Fibroblast of lung (primary cell): ENCODE results near the gene MMAA. TPM values are rescaled to one million over a fixed set of nuclear protein-coding genes. Genes with fewer than 3 reads are reported as not detected.

Experiments
- DNase-seq, 2 donors: peaks; one replicate each; pipeline versions ENCODE4 v3.0.0 to v3.0.0-alpha.2; 2010; ENCODE audit warnings: low read depth in 2 of 2
- H2AFZ ChIP-seq: 2 replicates; pipeline ENCODE4 v1.5.1; 2012; ENCODE audit warnings: low read length, control low read depth, inconsistent platforms
- H3K27ac ChIP-seq: 2 replicates; pipeline ENCODE4 v1.5.1; 2011; ENCODE audit warnings: low read length, control low read depth; ENCODE audit not compliant: insufficient read depth
- H3K27me3 ChIP-seq: 2 replicates; pipeline ENCODE4 v1.5.1; 2011; ENCODE audit warnings: mild to moderate bottlenecking, low read length; ENCODE audit not compliant: control insufficient read depth, insufficient read depth
- H3K36me3 ChIP-seq: 2 replicates; pipeline ENCODE4 v1.5.1; 2011; ENCODE audit warnings: low read length; ENCODE audit not compliant: control insufficient read depth, insufficient read depth
- H3K4me1 ChIP-seq: 2 replicates; pipeline ENCODE4 v1.5.1; 2011; ENCODE audit warnings: low read length; ENCODE audit not compliant: control insufficient read depth, insufficient read depth; ENCODE audit errors: extremely low read depth
- H3K4me2 ChIP-seq: 2 replicates; pipeline ENCODE4 v1.5.1; 2011; ENCODE audit warnings: low read length, control low read depth; ENCODE audit not compliant: insufficient read depth; ENCODE audit errors: extremely low read depth
- H3K4me3 ChIP-seq, 4 experiments: fragments of 200-600 bp in 1 of 4; sonication (generic) in 1 of 4; replicated peaks in 1 of 4; 2 replicates each; pipeline ENCODE4 v1.5.1; 2011 to 2016; ENCODE audit warnings: low read length in 4 of 4, low read depth in 3 of 4, mild to moderate bottlenecking in 3 of 4, control low read depth in 2 of 4, inconsistent platforms in 1 of 4, mixed read lengths in 1 of 4; ENCODE audit not compliant: insufficient read depth in 1 of 4; ENCODE audit errors: control extremely low read depth in 1 of 4
- H3K79me2 ChIP-seq: 2 replicates; pipeline ENCODE4 v1.5.1; 2012; ENCODE audit warnings: mild to moderate bottlenecking, low read length, inconsistent platforms; ENCODE audit not compliant: control insufficient read depth, insufficient read depth
- H3K9ac ChIP-seq: 2 replicates; pipeline ENCODE4 v1.5.1; 2011; ENCODE audit warnings: mild to moderate bottlenecking, low read length, control low read depth; ENCODE audit not compliant: insufficient read depth
- H3K9me3 ChIP-seq: 2 replicates; pipeline ENCODE4 v1.5.1; 2012; ENCODE audit warnings: low read depth, low read length; ENCODE audit not compliant: control insufficient read depth, insufficient read depth
- H4K20me1 ChIP-seq: 2 replicates; pipeline ENCODE4 v1.5.1; 2011; ENCODE audit warnings: low read length; ENCODE audit not compliant: control insufficient read depth, insufficient read depth; ENCODE audit errors: extremely low read depth
- EZH2 ChIP-seq: IDR thresholded peaks from 2 replicates; pipeline ENCODE4 v1.5.1; 2012; ENCODE audit warnings: low read length, control low read depth, mild to moderate bottlenecking; ENCODE audit errors: missing control alignments
- polyA plus RNA-seq, 2 donors: library from polyadenylated mRNA; depleted of rRNA in 1 of 2; stranded (reverse) in 1 of 2; unstranded in 1 of 2; fragments of >200 nt; gene quantifications; 2 replicates each; pipeline ENCODE4 v1.2.1, GENCODE V29; 2011 to 2012; ENCODE audit warnings: missing spikeins in 1 of 2
- total RNA-seq: library from RNA; depleted of rRNA; stranded (reverse); fragments of >200 nt; gene quantifications from 2 replicates; pipeline ENCODE4 v1.2.1, GENCODE V29; 2014
- TF ChIP-seq, protein P1 (sequence below), 2 donors: IDR thresholded peaks in 1 of 2; conservative IDR thresholded peaks in 1 of 2; 1 replicate in 1 of 2; 2 replicates in 1 of 2; pipeline ENCODE4 v1.5.1; 2011 to 2012; ENCODE audit warnings: low read length in 2 of 2, control low read depth in 1 of 2, inconsistent platforms in 1 of 2, low read depth in 1 of 2, mild to moderate bottlenecking in 1 of 2

The MMAA gene
- total and polyA plus RNA-seq, 2 donors (not counting 1 experiment from before 2014, with no cell fraction given): 2.8 to 5.4 TPM

DNA sequence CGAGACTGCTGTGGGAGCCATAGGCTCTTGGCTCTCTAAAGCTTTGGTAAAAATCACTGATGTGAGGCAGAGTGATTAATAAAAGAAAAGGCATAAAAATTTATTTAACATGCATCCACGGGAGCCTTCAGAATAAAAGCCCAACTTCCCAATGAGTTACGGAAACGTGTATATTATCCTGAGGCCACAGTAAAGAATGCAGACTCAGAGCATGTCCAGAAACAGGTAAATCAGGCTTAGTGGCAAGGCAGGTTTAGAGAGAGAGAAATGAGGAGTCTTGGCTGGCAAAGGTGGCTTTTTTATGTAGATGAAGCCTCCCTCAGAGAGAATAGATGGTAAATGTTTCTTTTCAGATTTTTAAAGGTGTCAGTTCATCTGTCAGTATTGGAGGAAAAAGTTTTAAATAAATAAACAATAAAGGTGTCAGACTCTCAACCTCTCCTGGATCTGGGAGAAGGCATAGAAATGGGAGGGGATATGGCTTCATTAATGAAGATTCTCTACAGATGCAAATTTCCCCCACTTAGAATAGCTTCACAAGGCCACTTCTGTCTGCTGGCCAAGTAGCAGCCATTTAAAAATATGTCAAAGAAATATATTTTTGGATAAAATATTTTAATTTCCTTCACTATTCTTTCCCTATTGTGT, 84.8 kb downstream of the MMAA start:
- DNase-seq: no peak
- no peaks in the 10 kb centered on the region for H3K4me1 ChIP-seq
- H3K79me2 ChIP-seq: no peaks in the 10 kb centered on the region
- H3K27me3 ChIP-seq: no peaks in the 10 kb centered on the region
- H3K27ac ChIP-seq: no peak overlapping the region
- H2AFZ ChIP-seq: no peak overlapping the region
- H3K36me3 ChIP-seq: no peaks in the 10 kb centered on the region
- H3K4me2 ChIP-seq: no peak overlapping the region
- no peak overlapping the region for H3K4me3 ChIP-seq
- H3K9me3 ChIP-seq: no peaks in the 10 kb centered on the region
- no peaks in the 10 kb centered on the region for H4K20me1 ChIP-seq
- no peak overlapping the region for H3K9ac ChIP-seq
- TF ChIP-seq, protein P1, sequence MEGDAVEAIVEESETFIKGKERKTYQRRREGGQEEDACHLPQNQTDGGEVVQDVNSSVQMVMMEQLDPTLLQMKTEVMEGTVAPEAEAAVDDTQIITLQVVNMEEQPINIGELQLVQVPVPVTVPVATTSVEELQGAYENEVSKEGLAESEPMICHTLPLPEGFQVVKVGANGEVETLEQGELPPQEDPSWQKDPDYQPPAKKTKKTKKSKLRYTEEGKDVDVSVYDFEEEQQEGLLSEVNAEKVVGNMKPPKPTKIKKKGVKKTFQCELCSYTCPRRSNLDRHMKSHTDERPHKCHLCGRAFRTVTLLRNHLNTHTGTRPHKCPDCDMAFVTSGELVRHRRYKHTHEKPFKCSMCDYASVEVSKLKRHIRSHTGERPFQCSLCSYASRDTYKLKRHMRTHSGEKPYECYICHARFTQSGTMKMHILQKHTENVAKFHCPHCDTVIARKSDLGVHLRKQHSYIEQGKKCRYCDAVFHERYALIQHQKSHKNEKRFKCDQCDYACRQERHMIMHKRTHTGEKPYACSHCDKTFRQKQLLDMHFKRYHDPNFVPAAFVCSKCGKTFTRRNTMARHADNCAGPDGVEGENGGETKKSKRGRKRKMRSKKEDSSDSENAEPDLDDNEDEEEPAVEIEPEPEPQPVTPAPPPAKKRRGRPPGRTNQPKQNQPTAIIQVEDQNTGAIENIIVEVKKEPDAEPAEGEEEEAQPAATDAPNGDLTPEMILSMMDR (conservative IDR thresholded peaks at IDR 0.05 in 1 of 2, IDR thresholded peaks at IDR 0.05 in 1 of 2; ENCODE audit: low read depth in 1 of 2, low read length in 2 of 2): no peak
- TF ChIP-seq EZH2: no peak

DNA sequence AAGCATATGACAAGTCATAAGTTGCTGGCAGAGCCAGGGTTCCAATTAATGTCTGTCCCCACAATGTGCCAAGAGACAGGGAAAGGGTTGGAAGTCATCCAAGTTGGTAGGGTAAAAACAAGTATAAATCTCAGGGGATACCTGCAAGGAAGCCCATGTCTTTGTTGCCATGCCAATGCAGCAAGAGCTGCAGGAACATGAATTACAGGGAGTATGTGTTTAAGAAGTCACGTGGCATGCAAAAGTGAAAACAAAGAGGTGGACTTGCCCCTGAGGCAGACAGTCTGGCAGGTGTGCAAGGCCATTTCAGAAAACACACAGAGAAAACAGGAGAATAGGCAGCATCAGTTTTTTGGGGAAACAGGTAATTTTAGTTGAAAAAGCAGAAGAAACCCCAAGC, 90.2 kb downstream of the MMAA start:
- H3K9ac ChIP-seq: no peak overlapping the region
- DNase-seq: no peak
- H3K4me1 ChIP-seq: peaks cover 10% of the 10 kb centered on the region
- peak overlapping the region; percentile 48 for H3K4me2 ChIP-seq
- H3K79me2 ChIP-seq: no peaks in the 10 kb centered on the region
- H3K27ac ChIP-seq: no peak overlapping the region
- no peak overlapping the region for H2AFZ ChIP-seq
- TF ChIP-seq EZH2: no peak
- TF ChIP-seq, protein P1 (conservative IDR thresholded peaks at IDR 0.05 in 1 of 2, IDR thresholded peaks at IDR 0.05 in 1 of 2; ENCODE audit: low read depth in 1 of 2, low read length in 2 of 2): no peak
- no peaks in the 10 kb centered on the region for H3K27me3 ChIP-seq
- H3K9me3 ChIP-seq: no peaks in the 10 kb centered on the region
- H3K4me3 ChIP-seq: no peak overlapping the region
- H4K20me1 ChIP-seq: no peaks in the 10 kb centered on the region
- H3K36me3 ChIP-seq: no peaks in the 10 kb centered on the region

Other genes starting within 250 kb of the MMAA start
- 11.8 and 13.0 TPM in 2 replicates for gene SMAD1, start 137.5 kb upstream of the MMAA start, total RNA-seq
- 25.1 and 35.3 TPM in 2 replicates for gene SMAD1, start 137.5 kb upstream of the MMAA start, polyA plus RNA-seq
- not detected in 2 replicates for gene C4orf51, start 60.8 kb downstream of the MMAA start, total RNA-seq
- gene C4orf51, start 60.8 kb downstream of the MMAA start, polyA plus RNA-seq: not detected in 2 replicates